NCI-H460 (cell line): ENCODE results near the gene OR2A14. TPM values are rescaled to one million over a fixed set of nuclear protein-coding genes. Genes with fewer than 3 reads are reported as not detected.
A peak's percentile ranks its signal among the peaks of the same experiment; 100 is the strongest.
"Not testable (repeated sequence)": the region's sequence is repeated elsewhere in the genome, so short reads cannot be mapped to it uniquely, and the experiment has no call there.

Experiments used
- DNase-seq: peaks from one replicate; pipeline ENCODE4 v3.0.0-alpha.2; 2016; ENCODE audit warnings: low read depth; ENCODE audit errors: extremely low read depth
- polyA plus RNA-seq: library from polyadenylated mRNA; depleted of rRNA; stranded (reverse); fragments of >200 nt; gene quantifications from 2 replicates; pipeline ENCODE4 v1.2.3, GENCODE V29; 2014; cell fraction: nucleus; rRNA removed
- total RNA-seq: library from RNA; depleted of rRNA; stranded (reverse); fragments of >200 nt; shearing (Covaris generic); gene quantifications from 2 replicates; pipeline ENCODE4 v1.2.3, GENCODE V29; 2014; rRNA removed

OR2A14 gene, protein sequence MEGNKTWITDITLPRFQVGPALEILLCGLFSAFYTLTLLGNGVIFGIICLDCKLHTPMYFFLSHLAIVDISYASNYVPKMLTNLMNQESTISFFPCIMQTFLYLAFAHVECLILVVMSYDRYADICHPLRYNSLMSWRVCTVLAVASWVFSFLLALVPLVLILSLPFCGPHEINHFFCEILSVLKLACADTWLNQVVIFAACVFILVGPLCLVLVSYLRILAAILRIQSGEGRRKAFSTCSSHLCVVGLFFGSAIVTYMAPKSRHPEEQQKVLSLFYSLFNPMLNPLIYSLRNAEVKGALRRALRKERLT
- not detected in 2 replicates for total RNA-seq
- polyA plus RNA-seq, result not detected in 2 replicates

GRCh38 chr7:144122876-144123275 lies at the start of gene OR2A14:
Gene OR2A14, plus strand, starts transcription at chr7:144123176. Its CDS starts 5,937 bp downstream, at chr7:144129113.
- DNase-seq, result no peak

- DNase-seq, result no peak
These were observed 48.6 kb upstream of the OR2A14 start for GRCh38 chr7:144074374-144074773.

DNA sequence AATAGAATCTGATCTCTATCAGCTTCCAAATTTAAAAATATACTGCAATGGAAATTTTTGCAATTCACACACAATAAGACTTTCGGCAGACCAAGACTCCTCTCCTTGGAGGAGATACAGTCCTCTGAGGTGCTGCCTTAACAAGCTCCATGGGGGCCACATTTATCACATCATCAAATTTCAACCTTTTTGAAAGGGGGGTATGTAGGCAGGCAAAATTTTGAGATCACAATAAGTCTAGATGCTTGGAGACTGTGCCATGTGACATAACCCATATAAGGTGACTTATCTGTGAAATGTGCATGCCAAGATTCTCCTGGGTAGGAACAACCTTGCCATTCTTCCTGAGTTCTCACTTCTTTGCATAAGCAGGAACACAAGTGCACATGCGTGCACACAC lies 37.0 kb upstream of the OR2A14 start, which contains the start of gene OR2A12:
Gene OR2A12 (plus strand): TSS at position 301 of the 400 bp plus-strand sequence. CDS start 8,830 bp downstream, outside the sequence.
- DNase-seq, result no peak

GRCh38 chr7:144086730-144087129 lies 36.2 kb upstream of the OR2A14 start:
- DNase-seq, result no peak

GRCh38 chr7:144087230-144087629 lies 35.7 kb upstream of the OR2A14 start:
- DNase-seq, result no peak

GRCh38 chr7:144090667-144091066 lies 32.3 kb upstream of the OR2A14 start:
- DNase-seq, result no peak

DNA sequence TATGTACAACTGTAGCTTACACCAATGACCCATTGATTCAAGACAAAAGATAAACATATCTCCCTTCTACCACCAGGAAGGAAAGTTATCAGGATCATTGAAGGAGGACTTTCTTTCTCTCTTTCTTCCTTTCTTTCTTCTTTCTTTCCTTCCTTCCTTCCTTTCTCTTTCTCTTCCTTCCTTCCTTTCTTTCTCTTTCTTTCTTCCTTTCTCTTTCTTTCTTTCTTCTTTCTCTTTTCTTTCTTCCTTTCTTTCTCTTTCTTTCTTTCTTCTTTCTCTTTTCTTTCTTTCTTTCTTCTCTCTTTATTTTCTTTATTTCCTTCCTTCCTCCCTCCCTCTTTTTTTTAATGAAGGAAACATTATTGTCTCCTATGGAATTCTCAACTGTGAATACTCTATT lies 24.2 kb upstream of the OR2A14 start:
- no peak for DNase-seq

GRCh38 chr7:144100607-144101006 lies 22.4 kb upstream of the OR2A14 start:
- no peak for DNase-seq

DNA sequence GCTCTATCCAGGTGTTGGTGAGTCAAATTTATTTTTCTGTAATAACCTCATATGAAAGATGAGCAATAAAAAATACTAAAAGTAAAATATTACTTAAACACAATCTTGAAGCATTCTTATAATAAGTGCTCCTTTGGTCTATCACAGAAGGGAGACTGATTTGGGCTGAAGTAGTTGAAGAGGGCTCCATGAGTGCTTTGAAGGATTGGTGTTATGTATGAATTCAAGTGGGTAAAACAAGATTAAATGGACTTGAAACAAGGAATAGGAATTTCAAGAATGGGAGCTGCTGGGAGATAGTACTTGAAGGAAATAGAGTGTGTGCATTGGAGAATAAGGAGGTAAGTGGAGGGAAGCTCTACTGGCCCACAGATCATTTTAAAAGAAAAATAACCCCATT lies 20.9 kb upstream of the OR2A14 start:
- DNase-seq, result no peak

DNA sequence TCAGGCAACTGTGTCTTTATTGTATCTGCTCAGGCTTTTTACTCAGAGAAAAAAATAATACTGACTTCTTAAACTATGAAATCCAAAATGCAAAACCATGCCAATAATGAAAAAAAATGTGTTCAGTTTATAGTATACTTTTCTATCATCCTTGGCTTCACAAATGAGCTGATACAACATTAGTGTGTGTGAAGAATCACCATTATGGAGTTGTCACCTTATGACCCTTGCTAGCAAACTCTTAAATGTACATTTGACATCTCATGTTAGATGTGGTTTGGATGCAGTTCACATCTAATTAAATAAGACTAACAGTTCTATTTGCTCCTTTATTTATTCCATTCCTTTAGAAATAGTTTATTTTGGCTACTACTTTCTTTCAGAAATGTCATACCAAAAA lies 17.8 kb upstream of the OR2A14 start:
- no peak for DNase-seq

GRCh38 chr7:144109283-144109682 lies 13.7 kb upstream of the OR2A14 start, which contains the start of gene OR2A2:
Gene OR2A2, plus strand, starts transcription at chr7:144109583. Its CDS starts 0 bp downstream, at chr7:144109583.
- no peak for DNase-seq

DNA sequence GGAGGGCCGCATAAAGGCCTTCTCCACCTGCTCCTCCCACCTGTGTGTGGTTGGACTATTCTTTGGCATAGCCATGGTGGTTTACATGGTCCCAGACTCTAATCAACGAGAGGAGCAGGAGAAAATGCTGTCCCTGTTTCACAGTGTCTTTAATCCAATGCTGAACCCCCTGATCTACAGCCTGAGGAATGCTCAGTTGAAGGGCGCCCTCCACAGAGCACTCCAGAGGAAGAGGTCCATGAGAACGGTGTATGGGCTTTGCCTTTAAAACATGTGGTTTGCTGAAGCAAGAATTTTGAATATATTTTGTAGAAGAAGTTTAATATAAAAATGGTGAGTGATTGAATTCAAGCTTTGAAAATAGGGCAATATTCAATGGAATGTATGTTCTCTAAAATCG lies 12.7 kb upstream of the OR2A14 start:
- DNase-seq, result no peak

DNA sequence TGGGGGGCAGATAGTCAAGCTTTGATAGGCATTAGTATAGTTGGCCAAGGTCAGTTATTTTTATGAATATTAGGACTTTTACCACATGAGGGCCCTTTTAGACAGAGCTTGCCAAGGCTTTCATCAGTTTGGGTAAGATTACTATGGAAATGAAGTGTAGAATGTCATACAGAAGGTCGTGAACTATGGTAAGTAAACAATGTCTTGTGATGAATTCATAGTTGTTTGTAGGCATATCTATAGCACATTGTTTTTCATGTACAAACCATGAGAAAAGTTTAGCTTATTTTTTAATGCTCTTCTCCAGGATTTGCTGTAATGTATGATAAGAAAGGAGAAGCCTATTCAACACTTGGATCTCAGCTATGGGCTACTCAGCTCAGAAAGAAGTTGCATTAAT lies 9.3 kb upstream of the OR2A14 start:
- no peak for DNase-seq

DNA sequence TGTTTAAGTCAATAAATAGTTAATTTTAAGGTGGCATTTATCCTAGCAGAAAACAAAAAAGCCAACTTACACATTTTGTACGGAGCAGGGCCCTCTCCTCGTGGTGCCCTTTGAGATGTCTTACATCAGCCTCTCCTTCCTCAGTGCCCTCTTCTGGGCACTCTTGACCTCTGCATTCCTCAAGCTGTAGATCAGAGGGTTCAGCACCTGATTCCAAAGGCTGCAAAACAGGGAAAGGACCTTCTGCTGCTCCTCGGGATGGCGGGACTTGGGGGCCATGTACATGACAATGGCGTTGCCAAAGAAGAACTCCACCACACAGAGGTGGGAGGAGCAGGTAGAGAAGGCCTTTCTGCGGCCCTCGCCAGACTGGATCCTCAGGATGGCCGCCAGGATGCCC lies 4.6 kb upstream of the OR2A14 start:
- DNase-seq, result no peak

DNA sequence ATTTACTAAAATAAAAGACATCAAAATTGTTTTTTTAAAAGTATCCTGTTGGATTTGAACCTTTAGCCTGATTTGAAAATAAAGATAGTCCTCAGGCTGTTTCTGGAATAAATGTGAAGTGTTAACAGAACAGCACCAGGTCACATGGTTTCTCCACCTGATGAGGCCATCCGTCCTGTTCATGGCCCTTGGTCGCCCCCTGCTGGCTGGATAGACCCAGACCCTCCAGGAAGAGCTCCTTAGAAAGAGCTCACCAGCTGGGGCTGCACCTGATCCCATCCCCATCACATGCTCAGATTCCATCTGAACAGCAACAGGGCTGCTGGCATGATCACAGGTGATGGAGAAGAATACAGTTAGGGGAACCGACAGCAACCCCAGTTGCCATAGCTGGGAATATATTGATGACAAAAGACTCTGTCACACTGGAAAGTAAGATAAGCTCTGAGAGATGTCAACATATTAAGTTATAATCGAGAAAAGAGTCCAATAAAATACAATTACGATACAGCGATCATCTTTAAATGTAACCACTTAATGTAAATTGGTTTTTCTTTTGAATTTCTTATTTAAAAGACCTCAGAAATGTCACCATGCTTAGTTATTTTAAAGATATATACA lies 4.8 kb downstream of the OR2A14 start:
- DNase-seq, result peak; percentile 86

- DNase-seq, result not testable (repeated sequence)
These were observed 6.6 kb downstream of the OR2A14 start for GRCh38 chr7:144129601-144130000.

GRCh38 chr7:144130730-144131129 lies 7.8 kb downstream of the OR2A14 start:
- no peak for DNase-seq

GRCh38 chr7:144132262-144132661 lies 9.3 kb downstream of the OR2A14 start:
- DNase-seq, result no peak

- DNase-seq, result no peak
These were observed 10.3 kb downstream of the OR2A14 start for GRCh38 chr7:144133307-144133706.

- DNase-seq, result no peak
These were observed 11.1 kb downstream of the OR2A14 start for GRCh38 chr7:144134116-144134515.

DNA sequence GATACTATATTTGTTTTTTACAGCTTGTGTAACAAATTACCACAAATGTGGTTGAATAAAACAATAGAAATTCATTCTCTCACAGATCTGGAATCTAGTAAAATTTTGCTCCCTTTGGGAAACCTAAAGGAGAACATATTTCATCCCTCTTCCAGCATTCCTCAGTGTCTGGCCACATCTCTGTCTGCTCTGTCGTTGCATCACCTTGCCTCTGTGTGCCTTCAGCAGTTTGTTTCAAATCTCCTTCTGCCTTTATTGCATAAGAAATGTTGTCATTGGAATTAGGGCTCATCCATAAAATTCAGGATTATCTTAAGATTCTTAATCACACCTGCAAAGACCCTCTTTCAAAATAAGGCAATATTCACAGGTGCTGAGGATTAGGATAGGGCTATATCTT lies 14.5 kb downstream of the OR2A14 start:
- no peak for DNase-seq

DNA sequence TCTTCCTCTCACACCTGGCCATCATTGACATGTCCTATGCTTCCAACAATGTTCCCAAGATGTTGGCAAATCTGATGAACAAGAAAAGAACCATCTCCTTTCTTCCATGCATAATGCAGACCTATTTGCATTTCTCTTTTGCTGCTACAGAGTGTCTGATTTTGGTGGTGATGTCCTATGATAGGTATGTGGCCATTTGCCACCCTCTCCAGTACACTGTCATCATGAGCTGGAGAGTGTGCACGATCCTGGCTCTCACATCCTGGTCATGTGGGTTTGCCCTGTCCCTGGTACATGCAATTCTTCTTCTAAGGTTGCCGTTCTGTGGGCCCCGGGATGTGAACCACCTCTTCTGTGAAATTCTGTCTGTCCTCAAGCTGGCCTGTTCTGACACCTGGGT lies 19.2 kb downstream of the OR2A14 start:
- DNase-seq, result no peak
